GM18870 (cell line): ENCODE data around the gene ZBED2.
"Not testable (repeated sequence)": the region's sequence is repeated elsewhere in the genome, so short reads cannot be mapped to it uniquely, and the experiment has no call there.

ENCODE experiments used
- ATAC-seq: cut with Tn5 transposase; IDR thresholded peaks from one replicate; pipeline ENCODE4 v1.9.1; 2021; ENCODE audit warnings: moderate library complexity; ENCODE audit not compliant: unreplicated experiment

Gene ZBED2

DNA sequence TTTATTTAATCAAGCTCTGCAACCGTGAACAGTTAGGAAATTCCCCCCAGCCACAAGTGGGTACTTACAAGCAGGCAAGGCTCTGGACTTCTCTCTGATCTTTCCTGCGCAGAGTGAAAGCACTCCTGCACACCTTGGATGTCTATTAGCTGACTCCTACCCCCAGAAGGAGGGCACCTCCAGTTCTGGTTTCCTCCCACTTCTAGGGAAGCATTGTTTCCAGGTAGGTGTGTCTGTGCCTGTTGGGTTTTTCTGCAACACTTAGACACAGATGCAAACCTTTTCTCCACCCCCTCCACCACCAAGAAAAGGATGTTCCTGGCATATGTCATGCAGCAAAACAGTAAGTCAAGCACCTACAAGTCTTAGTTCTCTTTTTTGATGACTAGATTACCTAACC, at the start of gene ZBED2:
Gene ZBED2 (minus strand): TSS at position 115 of the 400 bp plus-strand sequence. CDS start 1,145 bp downstream, outside the sequence.
- ATAC-seq = peak; percentile 52

DNA sequence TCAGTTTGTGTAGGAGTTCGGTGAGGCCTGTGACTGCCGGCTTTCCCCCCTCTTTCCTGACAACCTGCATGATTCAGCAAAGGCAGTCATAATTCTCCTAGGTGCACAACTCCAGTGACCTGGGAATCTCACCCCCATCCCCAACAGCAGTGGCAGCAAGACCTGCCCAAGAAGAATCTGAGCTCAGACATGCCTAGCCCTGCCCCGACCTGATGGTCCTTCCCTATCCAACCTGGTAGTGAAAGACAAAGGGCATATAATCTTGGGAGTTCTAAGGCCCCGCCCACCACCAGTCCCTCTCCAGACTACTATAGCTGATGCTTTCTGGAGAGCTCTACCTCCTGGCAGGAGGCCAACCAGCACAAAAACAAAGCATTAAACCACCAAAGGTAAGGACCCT, 44.2 kb upstream of the ZBED2 start:
- ATAC-seq = no peak

- no peak for ATAC-seq
Observed at GRCh38 chr3:111636366-111636885, 41.3 kb upstream of the ZBED2 start.

- ATAC-seq = no peak
Observed at GRCh38 chr3:111635403-111635802, 40.3 kb upstream of the ZBED2 start.

DNA sequence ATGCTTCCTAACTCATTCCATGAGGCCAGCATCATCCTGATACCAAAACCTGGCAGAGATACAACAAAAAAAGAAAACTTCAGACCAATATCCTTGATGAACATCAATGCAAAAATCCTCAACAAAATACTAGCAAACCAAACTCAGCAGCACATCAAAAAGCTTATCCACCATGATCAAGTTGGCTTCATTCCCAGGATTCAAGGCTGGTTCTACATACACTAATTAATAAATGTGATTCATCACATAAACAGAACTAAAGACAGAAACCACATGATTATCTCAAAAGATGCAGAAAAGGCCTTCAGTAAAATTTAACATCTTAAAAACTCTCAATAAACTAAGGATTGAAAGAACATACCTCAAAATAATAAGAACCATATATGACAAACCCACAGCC, 35.5 kb upstream of the ZBED2 start:
- ATAC-seq = not testable (repeated sequence)

DNA sequence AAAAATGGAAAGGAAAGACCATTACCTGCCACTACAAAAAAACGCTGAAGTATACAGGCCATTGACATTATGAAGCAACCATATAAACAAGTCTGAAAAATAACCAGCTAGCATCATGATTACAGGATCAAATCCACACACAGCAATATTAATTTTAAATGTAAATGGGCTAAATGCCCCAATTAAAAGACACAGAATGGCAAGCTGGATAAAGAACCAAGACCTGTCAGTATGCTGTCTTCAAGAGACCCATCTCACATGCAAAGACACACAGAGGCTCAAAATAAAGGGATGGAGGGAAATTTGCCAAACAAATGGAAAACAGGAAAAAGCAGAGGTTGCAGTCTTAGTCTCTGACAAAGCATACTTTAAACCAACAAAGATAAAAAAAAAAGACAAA, 33.9 kb upstream of the ZBED2 start:
- not testable (repeated sequence) for ATAC-seq

DNA sequence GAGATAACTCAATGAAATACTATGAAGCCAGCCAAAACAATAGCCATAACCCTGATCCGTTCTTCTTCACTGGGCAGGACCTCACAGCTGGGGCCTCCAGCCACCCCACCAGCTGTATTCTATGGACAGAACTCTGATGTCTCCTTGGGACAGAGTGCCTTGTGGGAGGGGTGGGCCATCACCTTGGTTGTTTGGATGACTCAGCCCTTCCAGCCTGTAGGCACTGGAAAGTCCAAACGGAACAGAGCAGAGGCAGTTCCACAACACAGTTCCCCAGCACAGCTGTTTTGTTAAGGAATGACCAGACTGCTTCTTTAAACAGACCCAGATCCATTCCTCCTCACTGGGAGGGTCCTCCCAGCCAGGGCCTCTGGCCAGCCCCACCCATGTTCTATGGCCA, 31.9 kb upstream of the ZBED2 start:
- ATAC-seq = no peak

DNA sequence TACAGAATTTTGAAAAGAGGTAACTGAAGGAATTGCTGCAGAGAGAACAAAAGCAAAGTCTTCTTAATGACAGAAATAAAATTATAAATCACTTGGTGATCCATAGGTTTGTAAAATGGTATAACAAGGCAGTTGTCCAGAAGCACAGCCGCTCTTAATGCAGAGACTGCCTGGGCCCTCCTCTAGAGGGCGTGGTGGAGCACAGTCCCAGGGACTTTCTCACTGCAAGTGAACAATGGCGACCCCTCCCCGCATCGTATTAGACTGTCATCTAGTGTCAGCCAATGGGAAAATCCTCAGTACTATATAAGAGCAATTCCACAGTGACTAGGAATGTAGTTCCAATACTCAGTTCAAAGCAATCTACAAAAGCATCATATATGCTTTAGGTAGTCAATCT, 26.4 kb upstream of the ZBED2 start:
- no peak for ATAC-seq

DNA sequence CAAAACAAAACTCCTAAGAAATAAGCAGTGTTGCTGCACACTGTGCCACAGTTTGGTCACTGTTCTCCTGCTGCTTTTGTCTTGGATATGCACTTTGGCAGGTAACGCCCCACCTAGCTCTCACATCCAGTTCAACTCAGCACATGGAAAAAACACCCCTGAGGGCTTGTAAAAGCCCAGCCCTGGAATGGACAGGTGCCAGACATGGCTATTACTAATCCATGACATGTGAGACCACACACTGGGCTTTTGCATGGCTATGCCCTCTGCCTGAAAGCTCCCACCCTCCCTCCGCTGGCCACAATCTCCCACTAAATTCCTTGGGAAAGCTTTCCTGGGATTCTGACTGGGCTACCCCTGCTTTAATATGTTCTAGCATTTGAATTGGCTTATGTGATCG, 24.7 kb upstream of the ZBED2 start:
- no peak for ATAC-seq

DNA sequence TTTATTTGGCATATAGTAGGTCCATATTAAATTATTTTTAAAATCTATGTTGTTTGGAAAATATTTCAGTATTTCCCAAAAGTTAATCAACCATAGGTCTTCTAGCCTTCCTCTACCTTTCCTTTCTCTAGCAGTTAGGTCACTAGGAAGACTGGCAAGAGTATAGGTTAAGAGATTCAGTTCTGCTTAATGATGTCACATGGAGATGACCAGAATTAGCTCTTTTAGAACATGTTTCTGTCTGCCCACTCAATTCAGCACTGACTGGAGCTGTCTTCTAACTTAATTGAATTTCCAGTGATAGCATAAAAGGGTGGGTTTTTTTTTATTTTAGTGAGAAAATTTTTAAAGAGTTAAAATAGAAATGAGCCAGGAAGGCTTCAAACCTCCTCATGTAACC, 23.8 kb upstream of the ZBED2 start:
- no peak for ATAC-seq

GRCh38 chr3:111617912-111618601, 22.9 kb upstream of the ZBED2 start:
- ATAC-seq = no peak

GRCh38 chr3:111617406-111617805, 22.3 kb upstream of the ZBED2 start:
- ATAC-seq = no peak

GRCh38 chr3:111616417-111617105, 21.4 kb upstream of the ZBED2 start:
- peak; percentile 87 for ATAC-seq

DNA sequence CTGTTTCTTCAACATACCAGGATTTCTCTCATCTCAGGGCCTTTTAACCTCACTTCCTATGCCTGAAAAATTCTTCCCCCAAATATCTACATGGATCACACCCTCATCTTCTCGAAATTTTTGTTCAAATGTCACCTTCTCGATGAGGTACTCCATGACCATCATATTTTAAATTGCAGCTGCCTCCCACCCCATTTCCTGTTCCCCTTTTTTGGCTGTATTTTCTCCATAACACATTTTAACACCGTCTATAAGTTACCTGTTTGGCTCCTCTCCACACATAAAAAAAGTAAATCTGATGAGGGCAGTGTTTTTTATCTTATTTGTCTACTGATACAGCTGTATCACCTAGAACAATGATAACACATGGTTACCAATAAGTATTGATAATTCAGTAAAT, 20.7 kb upstream of the ZBED2 start:
- ATAC-seq = no peak

DNA sequence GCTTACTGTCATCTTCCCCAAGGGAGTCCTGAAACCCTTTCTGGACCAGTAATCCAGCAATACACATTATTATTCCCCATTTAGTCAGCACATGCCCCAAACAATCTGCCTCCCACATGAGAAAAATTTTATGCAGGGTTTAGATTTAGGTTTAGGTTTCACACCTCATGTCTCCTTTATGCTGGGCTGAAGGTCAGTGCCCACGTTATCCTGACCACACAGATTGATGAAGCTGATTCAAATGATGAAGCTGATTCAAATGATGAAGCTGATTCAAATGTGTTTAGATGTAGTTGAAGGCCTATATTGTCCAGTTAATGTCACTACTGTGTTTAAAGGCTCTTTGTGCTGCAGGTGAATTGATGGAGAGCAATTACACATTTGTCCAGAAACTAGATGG, 18.1 kb upstream of the ZBED2 start:
- ATAC-seq = no peak

GRCh38 chr3:111610612-111611054, 15.5 kb upstream of the ZBED2 start:
- peak; percentile 12 for ATAC-seq

DNA sequence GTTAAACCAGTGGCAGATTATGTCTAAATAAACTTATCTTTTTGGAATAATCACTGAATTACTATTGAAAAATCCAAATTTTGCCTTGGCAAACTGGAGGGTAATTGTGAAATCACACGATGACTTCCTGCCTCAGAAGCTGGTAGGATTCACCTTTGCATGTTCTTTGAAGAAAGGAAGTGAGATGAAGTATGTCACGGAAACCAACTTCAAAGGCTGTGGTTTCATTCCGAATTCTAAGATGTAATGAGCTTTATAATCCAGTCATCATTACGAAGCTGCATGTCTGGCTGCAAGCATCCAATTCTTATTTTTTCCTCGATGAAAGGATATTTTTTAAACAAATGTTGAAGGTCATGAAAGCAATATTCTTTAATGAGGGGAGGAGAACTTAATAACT, 15.0 kb upstream of the ZBED2 start:
- ATAC-seq = peak; percentile 92

- ATAC-seq = no peak
Observed at GRCh38 chr3:111609700-111610099, 14.6 kb upstream of the ZBED2 start.

DNA sequence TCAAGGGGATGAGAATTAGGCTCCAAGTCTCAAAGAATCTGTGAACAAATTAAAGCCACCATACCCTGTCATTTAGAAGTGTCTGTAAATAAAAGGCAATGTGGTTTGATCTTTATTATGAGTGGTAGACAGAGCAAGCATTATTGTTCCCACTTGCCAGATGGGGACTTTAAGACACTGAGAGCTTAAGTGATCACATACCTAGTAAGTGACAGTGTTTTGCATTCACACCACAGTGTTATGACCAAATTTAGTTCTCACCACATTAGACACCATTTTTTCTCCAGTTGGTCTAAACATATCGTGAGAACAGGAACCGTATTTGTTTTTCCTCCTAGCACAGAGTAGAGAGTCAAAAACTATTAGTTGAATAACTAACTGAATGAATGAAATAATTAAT, 13.2 kb upstream of the ZBED2 start:
- ATAC-seq = peak; percentile 29

DNA sequence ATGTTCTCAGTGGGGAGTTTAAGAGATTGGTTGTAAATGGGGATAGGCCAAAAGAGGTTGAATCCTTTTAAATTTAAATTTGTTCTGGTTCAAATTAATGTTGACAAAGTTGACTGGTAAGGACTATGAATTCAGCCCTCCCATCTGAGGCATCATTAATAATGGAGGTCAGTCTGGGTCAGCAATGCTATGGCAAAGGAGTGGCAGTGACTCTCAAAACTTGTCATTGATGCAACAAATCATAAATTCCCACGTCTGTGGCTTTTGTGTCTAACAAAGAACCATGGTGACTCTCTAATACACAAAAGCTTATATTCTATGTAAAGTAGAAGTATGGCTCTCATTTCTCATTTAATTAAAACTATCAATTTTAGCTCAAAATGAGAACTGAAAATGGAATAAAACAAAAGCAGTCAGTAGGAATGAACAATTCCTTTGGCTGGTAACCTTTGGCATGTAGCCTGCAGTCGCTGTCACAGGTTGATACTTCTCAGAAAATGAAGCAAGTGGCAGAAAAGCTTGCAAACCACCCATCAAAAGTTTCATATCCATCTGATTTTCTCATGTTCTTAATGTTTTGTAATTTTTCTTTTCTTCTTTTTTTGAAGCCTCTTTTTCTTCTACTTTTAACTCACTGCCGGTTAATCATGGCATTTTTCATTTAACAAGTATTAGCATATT, 12.2 kb upstream of the ZBED2 start:
- no peak for ATAC-seq

DNA sequence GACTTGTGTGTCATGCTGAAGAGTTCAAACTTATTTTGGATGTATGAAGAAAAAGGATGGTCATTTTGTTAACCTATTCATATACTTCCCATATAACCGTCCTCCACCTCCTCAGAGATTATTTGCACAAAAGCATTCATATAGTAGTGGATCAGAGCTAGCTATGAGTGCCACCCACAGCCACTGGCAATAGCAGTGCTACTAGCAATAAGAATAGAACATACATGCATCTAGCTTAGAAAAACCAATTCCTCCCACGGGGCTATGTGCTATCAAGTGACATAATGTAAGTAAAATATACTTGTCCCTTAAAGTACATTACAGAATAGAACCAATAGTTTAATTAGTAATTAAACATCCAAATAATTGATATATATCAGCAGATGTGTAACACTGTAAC, 10.3 kb upstream of the ZBED2 start:
- ATAC-seq = no peak

GRCh38 chr3:111605018-111605417, 9.9 kb upstream of the ZBED2 start:
- ATAC-seq = no peak
